GM12865 (cell line): ENCODE results near the gene ETS2.

Source experiments
- DNase-seq: peaks from one replicate; pipeline ENCODE4 v3.0.0; 2010; ENCODE audit warnings: low read depth
- H3K4me3 ChIP-seq: 2 replicates; pipeline ENCODE4 v1.5.1; 2011; ENCODE audit warnings: mild to moderate bottlenecking, low read depth, low read length, control low read depth
- TF ChIP-seq, protein P1 (sequence below): IDR thresholded peaks from 2 replicates; pipeline ENCODE4 v1.5.1; 2011; ENCODE audit warnings: low read length, control low read depth, low read depth, inconsistent platforms; ENCODE audit not compliant: insufficient read depth; ENCODE audit errors: missing control alignments

The ETS2 gene

GRCh38 chr21:38820471-38821239 is 14.9 kb downstream of the ETS2 start:
- DNase-seq: no peak
- H3K4me3 ChIP-seq: no peak overlapping the region
- TF ChIP-seq, protein P1, sequence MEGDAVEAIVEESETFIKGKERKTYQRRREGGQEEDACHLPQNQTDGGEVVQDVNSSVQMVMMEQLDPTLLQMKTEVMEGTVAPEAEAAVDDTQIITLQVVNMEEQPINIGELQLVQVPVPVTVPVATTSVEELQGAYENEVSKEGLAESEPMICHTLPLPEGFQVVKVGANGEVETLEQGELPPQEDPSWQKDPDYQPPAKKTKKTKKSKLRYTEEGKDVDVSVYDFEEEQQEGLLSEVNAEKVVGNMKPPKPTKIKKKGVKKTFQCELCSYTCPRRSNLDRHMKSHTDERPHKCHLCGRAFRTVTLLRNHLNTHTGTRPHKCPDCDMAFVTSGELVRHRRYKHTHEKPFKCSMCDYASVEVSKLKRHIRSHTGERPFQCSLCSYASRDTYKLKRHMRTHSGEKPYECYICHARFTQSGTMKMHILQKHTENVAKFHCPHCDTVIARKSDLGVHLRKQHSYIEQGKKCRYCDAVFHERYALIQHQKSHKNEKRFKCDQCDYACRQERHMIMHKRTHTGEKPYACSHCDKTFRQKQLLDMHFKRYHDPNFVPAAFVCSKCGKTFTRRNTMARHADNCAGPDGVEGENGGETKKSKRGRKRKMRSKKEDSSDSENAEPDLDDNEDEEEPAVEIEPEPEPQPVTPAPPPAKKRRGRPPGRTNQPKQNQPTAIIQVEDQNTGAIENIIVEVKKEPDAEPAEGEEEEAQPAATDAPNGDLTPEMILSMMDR: no peak

GRCh38 chr21:38821248-38821647 is 15.5 kb downstream of the ETS2 start:
- TF ChIP-seq, protein P1: no peak
- H3K4me3 ChIP-seq: no peak overlapping the region
- no peak for DNase-seq

DNA sequence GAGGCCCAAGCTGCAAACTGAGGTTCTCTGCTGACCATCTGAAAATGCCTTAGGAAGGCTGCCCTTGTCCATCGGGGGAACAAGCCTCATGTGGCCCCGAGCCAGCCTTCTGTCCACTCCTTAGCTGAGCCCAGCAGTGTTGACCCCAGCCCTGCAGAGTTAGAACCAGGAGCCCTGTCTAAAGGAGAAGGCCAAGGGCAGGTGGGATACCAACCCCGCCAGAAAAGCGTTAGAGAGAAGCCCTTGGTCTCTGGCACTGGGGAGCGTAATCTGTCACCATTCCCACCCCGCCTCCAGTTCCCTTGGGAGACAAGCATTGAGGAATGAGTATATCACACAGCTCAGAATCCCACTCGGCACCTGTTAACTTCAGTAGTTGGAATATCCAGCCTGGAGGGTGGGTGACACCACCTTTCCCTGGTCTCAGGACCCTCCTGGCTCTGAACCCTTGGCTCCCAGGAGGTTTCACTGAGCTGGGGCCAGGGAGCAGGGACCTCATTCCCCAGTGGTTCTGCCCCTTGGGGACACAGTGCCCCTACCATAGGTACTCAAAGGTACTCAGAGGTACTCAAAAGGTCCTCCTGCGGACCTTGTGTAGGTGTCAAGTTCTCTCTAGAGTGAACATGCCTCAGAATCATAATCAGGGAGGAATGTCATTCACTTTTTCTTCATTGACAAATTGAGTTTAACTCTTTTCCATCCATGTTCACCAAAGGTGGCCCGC is 16.4 kb downstream of the ETS2 start:
- TF ChIP-seq, protein P1: no peak
- DNase-seq: no peak
- no peak overlapping the region for H3K4me3 ChIP-seq

DNA sequence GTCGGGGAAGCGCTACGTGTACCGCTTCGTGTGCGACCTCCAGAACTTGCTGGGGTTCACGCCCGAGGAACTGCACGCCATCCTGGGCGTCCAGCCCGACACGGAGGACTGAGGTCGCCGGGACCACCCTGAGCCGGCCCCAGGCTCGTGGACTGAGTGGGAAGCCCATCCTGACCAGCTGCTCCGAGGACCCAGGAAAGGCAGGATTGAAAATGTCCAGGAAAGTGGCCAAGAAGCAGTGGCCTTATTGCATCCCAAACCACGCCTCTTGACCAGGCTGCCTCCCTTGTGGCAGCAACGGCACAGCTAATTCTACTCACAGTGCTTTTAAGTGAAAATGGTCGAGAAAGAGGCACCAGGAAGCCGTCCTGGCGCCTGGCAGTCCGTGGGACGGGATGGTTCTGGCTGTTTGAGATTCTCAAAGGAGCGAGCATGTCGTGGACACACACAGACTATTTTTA is 17.1 kb downstream of the ETS2 start:
- TF ChIP-seq, protein P1: no peak
- no peak for DNase-seq
- H3K4me3 ChIP-seq: no peak overlapping the region

DNA sequence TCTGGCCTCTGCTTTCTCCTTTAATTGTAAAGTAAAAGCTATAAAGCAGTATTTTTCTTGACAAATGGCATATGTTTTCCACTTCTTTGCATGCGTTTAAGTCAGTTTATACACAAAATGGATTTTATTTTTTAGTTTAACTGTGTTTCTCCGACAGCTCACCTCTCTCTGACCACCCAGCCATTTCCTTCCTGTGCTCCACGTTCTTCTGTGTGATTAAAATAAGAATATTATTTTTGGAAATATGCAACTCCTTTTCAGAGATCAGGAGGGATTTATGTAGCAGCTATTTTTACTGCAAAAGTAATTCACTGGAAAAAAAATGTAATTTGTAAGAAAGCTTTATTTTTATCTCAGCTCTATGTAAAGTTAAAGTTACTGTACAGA is 18.0 kb downstream of the ETS2 start:
- TF ChIP-seq, protein P1: no peak
- DNase-seq: no peak
- no peak overlapping the region for H3K4me3 ChIP-seq

DNA sequence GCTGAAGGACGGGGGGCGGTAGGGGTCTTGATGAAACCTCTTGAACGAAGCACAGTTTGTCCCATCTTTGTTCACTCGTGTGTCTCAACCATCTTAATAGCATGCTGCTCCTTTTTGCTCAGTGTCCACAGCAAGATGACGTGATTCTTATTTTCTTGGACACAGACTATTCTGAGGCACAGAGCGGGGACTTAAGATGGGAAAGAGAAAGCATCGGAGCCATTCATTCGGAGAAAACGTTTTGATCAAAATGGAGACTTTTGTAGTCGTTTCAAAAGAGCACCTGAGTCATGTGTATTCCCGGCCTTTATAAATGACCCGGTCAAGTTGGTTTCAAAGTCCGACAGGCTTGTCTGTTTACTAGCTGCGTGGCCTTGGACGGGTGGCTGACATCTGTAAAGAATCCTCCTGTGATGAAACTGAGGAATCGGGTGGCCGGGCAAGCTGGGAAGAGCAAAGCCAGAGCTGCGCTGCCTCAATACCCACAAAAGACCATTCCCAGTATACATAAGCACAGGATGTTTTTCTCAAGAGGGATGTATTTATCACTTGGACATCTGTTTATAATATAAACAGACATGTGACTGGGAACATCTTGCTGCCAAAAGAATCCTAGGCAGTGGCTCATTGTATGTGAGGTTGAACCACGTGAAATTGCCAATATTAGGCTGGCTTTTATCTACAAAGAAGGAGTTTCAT is 18.5 kb downstream of the ETS2 start:
- no peak overlapping the region for H3K4me3 ChIP-seq
- TF ChIP-seq, protein P1: no peak
- no peak for DNase-seq
